OCI-LY1 (cell line): ENCODE measurements around the gene TENM4.

Source experiments
- CTCF ChIP-seq: fragments of 200-600 bp; sonication (generic), shearing (Covaris generic); IDR thresholded peaks from 2 replicates; pipeline ENCODE4 v1.5.1; 2017; ENCODE audit warnings: mild to moderate bottlenecking, antibody characterized with exemption, low read length, moderate library complexity, mixed read lengths
- EZH2 ChIP-seq: fragments of 200-600 bp; sonication (generic), shearing (Covaris generic); IDR thresholded peaks from 2 replicates; pipeline ENCODE4 v1.8.0; 2017; ENCODE audit warnings: borderline replicate concordance, mixed run types, mild to moderate bottlenecking, antibody characterized with exemption, low read length, moderate library complexity, mixed read lengths

- TF ChIP-seq CTCF (no peak), EZH2 (no peak)
Observed at GRCh38 chr11:79147011-79147410, 293.8 kb downstream of the TENM4 start.
